ENCODE data around the gene C14orf93. TPM values are rescaled to one million over a fixed set of nuclear protein-coding genes. Genes with fewer than 3 reads are reported as not detected.
A peak's percentile ranks its signal among the peaks of the same experiment; 100 is the strongest.

Gene C14orf93
- total and polyA plus RNA-seq, 9 of the 15 experiments (the other 6 are each of a cell fraction or from before 2014, with no cell fraction given): 2.2 to 22.4 (median 16.1) TPM

- TF ChIP-seq CTCF (IDR thresholded peaks at IDR 0.05 in 2 of 3, conservative IDR thresholded peaks at IDR 0.05 in 1 of 3; ENCODE audit: insufficient read depth in 2 of 3, low read depth in 1 of 3, low read length in 3 of 3): peak in 1 of 3 experiments; percentile 0; a peak in 1 of 6 replicates
- peak; percentile 65 for TF ChIP-seq CREB3L1 (IDR thresholded peaks at IDR 0.05; ENCODE audit: borderline replicate concordance, low read depth)
- TF ChIP-seq ARID1B (IDR thresholded peaks at IDR 0.05): peak; percentile 73
- no peak for TF ChIP-seq CHD4 (IDR thresholded peaks at IDR 0.05; ENCODE audit: insufficient read depth, insufficient replicate concordance, low read depth, low read length, poor library complexity, severe bottlenecking)
- peak in 1 of 2 experiments; percentile 25 for TF ChIP-seq E2F6 (IDR thresholded peaks at IDR 0.05; ENCODE audit: borderline replicate concordance in 1 of 2, extremely low read depth in 1 of 2, insufficient read depth in 1 of 2, insufficient read length in 1 of 2, low read depth in 1 of 2, low read length in 1 of 2, poor library complexity in 1 of 2, severe bottlenecking in 1 of 2)
- no peak; the same call in 1 of the 2 replicates for TF ChIP-seq ATF1 (CRISPR knock-in tag; IDR thresholded peaks at IDR 0.05)
- TF ChIP-seq ATF1 (tag; IDR thresholded peaks at IDR 0.05): peak; percentile 93
- TF ChIP-seq ZNF512 (tag; IDR thresholded peaks at IDR 0.05): peak; percentile 95
- TF ChIP-seq POLR2B (IDR thresholded peaks at IDR 0.05; ENCODE audit: low read depth, partially characterized antibody): peak; percentile 45
- TF ChIP-seq ZNF592 (IDR thresholded peaks at IDR 0.05): peak; percentile 49; the same call in 1 of the 2 replicates
- TF ChIP-seq TEAD1 (CRISPR knock-in tag; IDR thresholded peaks at IDR 0.05): peak; percentile 99 to 100
- TF ChIP-seq ATF7 (IDR thresholded peaks at IDR 0.05): peak; percentile 88
- peak; percentile 87 for TF ChIP-seq EGR1 (conservative IDR thresholded peaks at IDR 0.05)
- TF ChIP-seq TBL1XR1 (IDR thresholded peaks at IDR 0.05; ENCODE audit: low read length in 2 of 2): no peak
- no peak for TF ChIP-seq CHD1 (IDR thresholded peaks at IDR 0.05; ENCODE audit: low read length)
- TF ChIP-seq ZNF384 (IDR thresholded peaks at IDR 0.05; ENCODE audit: low read depth, low read length): no peak
Observed at GRCh38 chr14:22982477-22983245, 27.3 kb downstream of the C14orf93 start, which contains the start of gene AJUBA (continued).
